ENCODE results near the gene WDR33. TPM values are rescaled to one million over a fixed set of nuclear protein-coding genes. Genes with fewer than 3 reads are reported as not detected.

WDR33 gene
- total RNA-seq, 3 donors from 2014 or later, result 49.4 to 83.3 (median 50.1) TPM

- H3K36me3 ChIP-seq, result peaks cover 5% of the 10 kb centered on the region
- TF ChIP-seq CTCF (IDR thresholded peaks at IDR 0.05), result no peak
- TF ChIP-seq POLR2A (IDR thresholded peaks at IDR 0.05), result no peak
- no peak for TF ChIP-seq POLR2AphosphoS5 (IDR thresholded peaks at IDR 0.05)
- H3K9me3 ChIP-seq, result no peaks in the 10 kb centered on the region
- intact Hi-C loops (cut with DNase I; ENCODE audit: low total_unique reads), result no loop called here
- H3K4me1 ChIP-seq, result no peaks in the 10 kb centered on the region
- DNase-seq (ENCODE audit: low spot score in 2 of 2), result no peak
- H3K27ac ChIP-seq, result no peak overlapping the region
- no peaks in the 10 kb centered on the region for H3K27me3 ChIP-seq
- H3K4me3 ChIP-seq, result no peak overlapping the region
Observed at GRCh38 chr2:127709336-127709735, 101.6 kb downstream of the WDR33 start.

- no peaks in the 10 kb centered on the region for H3K4me1 ChIP-seq
- TF ChIP-seq POLR2AphosphoS5 (IDR thresholded peaks at IDR 0.05) (no peak), CTCF (IDR thresholded peaks at IDR 0.05) (no peak), POLR2A (IDR thresholded peaks at IDR 0.05) (no peak)
- no peak overlapping the region for H3K4me3 ChIP-seq
- H3K27me3 ChIP-seq, result no peaks in the 10 kb centered on the region
- H3K27ac ChIP-seq, result peak overlapping the region in 1 of 2 donors; percentile 21
- peaks cover 5% of the 10 kb centered on the region for H3K36me3 ChIP-seq
- intact Hi-C loops (cut with DNase I; ENCODE audit: low total_unique reads), result no loop called here
- DNase-seq (ENCODE audit: low spot score in 2 of 2), result no peak
- H3K9me3 ChIP-seq, result no peaks in the 10 kb centered on the region
Observed at GRCh38 chr2:127707890-127708648, 102.9 kb downstream of the WDR33 start.

GRCh38 chr2:127706215-127706990 lies 104.6 kb downstream of the WDR33 start:
- Histone ChIP-seq H3K36me3 (peaks cover 5% of the 10 kb centered on the region), H3K27me3 (no peaks in the 10 kb centered on the region), H3K4me3 (no peak overlapping the region), H3K4me1 (no peaks in the 10 kb centered on the region), H3K9me3 (no peaks in the 10 kb centered on the region), H3K27ac (peak overlapping the region; percentile 59 to 89)
- TF ChIP-seq POLR2AphosphoS5 (IDR thresholded peaks at IDR 0.05) (no peak), CTCF (IDR thresholded peaks at IDR 0.05) (no peak), POLR2A (IDR thresholded peaks at IDR 0.05) (no peak)
- no peak for DNase-seq (ENCODE audit: low spot score in 2 of 2)
- intact Hi-C loops (cut with DNase I; ENCODE audit: low total_unique reads), result no loop called here

GRCh38 chr2:127705391-127706065 lies 105.4 kb downstream of the WDR33 start:
- H3K4me1 ChIP-seq, result no peaks in the 10 kb centered on the region
- TF ChIP-seq CTCF (IDR thresholded peaks at IDR 0.05) (no peak), POLR2AphosphoS5 (IDR thresholded peaks at IDR 0.05) (peak in 1 of 3 donors; percentile 0)

More at GRCh38 chr2:127705391-127706065, 105.4 kb downstream of the WDR33 start:
- Histone ChIP-seq H3K36me3 (peaks cover 5% of the 10 kb centered on the region), H3K27ac (peak overlapping the region; percentile 59 to 89), H3K27me3 (no peaks in the 10 kb centered on the region), H3K4me3 (no peak overlapping the region), H3K9me3 (no peaks in the 10 kb centered on the region)
- intact Hi-C loops (cut with DNase I; ENCODE audit: low total_unique reads), result no loop called here
- no peak for DNase-seq (ENCODE audit: low spot score in 2 of 2)

All from breast epithelium (tissue), 4 donors.